ENCODE data around the gene UBE2G2. TPM values are rescaled to one million over a fixed set of nuclear protein-coding genes. Genes with fewer than 3 reads are reported as not detected.

UBE2G2 gene
- total RNA-seq, 1 donor from 2014 or later: 65.8 TPM

DNA sequence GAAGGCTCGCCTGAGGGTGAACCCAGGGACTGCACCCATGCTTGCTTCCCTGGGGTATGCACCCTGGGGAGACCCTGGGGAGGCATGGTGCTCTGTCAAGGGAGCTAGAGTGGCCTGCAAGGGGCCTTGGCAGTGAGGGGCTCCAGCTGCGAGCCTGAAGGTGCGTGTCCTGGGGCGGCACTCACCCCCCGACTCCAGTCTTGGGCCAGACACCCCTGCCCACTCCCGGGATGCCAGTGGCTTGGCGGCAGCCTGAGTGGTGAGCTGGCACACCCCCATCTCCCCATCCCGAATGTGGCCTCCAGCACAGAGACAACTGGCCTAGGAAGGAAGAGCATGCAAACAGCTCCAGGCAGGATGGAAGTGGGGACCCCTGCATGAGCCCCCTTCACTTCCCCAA, 13.6 kb upstream of the UBE2G2 start:
- no peak for DNase-seq

DNA sequence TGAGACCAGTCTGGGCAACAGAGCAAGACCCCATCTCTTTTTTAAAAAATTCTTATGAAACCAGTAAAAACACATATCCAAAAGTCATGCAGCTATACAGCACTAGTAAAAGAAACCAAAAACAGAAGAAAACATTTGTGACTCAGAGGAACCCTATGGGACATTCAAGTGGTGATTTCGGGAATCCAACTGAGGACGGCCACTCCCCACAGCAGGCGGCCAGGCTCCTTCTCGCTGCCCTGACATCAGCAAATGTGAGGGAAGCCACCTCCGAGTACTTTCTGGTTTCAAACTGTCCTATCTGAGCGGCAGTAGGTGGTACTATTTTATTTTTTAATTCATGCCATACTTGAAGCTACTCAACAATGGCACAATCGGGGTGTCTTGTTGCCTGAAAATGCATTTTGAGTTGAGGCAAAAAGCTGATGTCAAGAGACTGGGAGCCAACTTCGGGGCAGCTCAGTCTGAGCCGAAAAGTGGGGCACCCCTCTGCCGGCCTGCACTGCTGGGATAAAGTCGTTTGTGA, 12.9 kb upstream of the UBE2G2 start:
- no peak for DNase-seq

DNA sequence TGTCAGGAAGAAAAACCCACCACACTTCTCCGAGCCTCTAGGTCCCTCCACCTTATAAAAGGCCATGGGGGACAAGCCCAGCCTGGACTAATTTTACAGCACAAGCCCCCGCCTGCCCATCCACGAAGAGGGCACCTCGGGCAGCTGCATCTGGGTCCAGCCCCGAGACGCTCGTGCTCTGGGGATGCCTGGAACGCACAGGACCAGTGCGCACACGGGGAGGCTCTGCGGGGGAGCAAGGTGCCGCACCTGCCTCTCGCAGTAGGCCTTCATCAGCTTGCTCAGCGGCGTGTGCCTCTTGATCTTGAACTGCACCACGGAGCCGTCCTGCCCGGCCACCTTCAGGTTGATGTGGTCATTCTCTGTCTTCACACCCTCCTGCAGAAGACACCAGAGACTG, 12.1 kb upstream of the UBE2G2 start:
- no peak for DNase-seq

DNA sequence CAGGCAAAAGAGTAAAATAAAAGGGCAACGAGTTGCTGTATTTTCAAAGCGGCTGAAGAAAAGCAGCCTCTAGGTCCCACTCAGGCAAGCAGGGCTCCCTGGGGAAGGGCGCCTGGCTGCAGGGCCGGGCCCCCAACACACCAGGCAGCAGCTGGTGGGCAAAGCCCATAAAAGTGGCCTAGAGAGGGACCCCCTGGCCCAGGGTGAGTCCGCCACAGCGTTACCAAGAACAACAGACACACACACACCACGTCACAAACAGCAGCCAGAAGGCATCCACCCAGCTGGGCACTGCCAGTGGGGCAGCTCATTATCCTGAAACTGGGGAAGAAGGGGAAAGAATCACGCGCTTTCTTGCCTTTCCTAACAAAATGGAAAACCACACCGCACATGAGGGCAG, 11.5 kb upstream of the UBE2G2 start:
- DNase-seq: no peak

DNA sequence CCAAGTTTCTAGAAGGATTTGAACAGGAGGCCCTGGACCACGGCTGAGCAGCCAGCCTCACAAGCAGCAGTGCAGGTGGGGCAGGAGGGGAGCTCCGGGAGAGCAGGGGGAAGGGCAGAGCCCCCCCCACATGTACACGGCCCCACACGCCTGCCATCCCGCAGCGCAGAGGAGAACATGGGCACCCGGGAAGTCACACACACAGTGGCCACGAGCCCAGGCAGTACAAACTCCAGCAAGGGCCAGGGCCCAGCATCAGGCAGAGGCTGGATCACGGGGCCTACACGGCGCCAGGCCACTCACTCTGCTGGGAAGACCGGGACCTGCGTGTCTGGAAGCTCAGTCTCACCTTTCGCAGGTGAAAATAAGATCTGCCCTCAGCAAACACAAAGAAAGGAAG, 11.0 kb upstream of the UBE2G2 start:
- no peak for DNase-seq

DNA sequence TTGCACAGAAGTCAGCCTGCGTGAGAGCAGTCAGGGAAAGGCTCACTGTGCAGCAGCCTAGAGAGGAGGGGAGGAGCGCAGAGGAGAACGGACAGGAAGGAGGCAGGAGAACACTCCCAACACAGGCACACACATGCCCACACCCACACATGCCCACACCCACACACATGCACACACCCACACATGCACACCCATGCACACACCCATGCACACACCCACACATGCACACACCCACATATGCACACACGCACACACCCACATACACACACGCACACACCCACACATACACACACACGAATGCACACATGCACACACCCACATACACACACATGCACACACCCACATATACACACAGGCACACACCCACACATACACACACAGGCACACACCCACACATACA, 9.2 kb upstream of the UBE2G2 start:
- DNase-seq: no peak

DNA sequence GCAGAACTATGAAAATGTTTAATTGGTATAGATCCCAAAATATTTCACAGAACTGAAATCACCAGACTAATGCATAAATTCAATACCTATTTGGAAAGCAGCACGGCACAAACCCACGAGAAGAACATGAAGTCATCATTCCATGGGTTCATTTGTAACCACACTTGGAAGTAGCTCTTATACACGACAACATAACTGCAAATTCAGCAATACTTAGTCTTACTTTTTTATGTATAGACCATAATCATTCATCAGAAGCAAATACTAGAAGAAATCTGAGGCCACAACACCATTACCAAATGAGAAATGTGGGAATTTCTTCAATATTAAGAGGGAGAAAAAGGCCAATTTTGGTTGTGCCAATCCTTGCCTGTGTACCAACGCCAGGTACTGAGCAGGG, 4.2 kb upstream of the UBE2G2 start:
- DNase-seq: no peak

DNA sequence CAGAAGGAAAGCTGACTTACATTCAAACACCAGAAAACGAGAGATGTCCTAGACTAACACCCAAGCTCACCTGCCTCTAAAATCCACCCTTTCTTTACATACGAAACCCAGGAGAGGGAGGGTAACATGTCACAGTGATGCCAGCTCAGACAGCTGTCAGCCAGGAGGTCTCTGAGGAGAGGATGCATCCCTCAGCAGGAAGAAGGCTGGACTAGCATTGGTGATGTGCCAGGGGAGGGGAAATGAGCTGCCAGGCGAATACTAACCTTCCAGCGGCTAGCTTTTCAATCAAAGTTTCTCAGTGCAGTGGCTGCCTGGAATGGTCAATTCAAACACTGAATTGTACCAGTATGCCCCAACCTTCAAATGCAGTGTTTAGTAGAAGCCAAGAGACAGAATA, 3.6 kb upstream of the UBE2G2 start:
- DNase-seq: no peak

DNA sequence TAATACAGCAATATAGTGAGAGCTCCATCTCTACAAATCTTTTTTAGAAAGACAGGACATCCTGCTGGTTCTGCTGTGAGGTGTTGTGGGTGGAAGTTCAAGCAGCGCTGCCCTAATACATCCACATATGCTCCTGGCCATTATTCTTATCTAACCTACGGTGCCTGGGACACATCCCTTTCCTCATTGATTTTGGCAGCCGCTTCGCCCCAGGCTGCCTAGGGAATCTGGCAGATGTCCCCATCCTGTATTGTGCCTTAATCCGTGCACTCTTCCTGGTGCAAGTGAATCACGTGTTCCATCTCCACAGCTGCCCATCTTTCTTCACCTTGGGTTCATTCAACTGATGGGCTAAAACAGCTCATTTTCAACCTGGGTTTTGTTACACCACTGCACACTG, 3.1 kb upstream of the UBE2G2 start:
- no peak for DNase-seq

DNA sequence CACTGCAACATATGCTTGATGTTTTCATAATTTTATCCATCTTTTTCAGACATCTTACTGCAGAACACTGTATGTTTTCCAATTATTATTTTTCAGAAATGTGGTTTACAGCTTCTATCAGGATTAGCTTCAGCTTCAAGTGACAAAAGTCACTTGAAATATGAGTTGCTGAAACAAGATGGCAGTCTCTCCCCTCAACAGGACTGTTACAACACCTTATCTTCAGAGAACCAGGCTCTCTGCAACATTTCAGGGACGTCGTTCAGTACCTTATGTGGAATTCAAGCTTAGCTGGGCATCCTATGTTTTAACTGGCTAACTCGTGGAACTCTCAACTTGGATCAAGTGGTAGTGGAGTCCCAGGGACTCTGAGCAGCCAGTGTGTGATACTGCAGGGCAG, 2.0 kb upstream of the UBE2G2 start:
- DNase-seq: no peak

DNA sequence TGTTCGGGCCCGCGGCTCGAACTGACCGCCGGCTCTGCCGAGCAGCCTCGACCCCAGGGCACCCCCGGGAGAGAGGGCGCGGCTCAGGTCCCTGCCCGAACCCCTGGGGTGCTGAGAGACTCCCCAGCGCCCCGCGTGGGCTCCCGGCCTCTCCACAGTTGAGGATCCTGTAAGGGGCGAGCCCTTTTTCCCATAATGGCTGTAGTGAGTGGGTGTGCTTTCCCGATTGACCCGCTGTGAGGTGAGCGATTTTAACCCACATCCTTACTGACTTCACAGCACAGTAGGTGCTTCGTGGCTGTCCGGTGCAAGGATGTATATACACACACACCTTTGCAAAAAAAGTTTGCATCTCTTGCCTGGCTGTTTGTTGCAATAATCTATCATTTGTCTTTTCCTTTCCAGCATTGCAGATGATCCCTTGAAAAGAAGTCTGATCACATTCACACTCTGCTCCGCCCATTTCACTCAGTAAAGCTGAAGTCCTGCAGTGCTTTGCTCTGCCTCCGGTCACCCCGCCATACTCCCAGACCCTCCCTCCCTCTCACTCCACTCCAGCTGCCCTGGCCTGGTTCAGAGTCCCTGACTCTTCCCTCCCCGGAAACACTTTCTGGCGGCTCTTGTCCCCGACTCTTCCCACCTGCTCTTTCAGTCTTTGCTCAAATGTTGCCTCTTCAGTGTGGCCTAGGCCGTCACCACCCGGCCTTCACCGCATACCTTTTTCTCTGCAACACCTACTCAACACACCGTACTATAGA, 955 bp upstream of the UBE2G2 start:
- DNase-seq: no peak

DNA sequence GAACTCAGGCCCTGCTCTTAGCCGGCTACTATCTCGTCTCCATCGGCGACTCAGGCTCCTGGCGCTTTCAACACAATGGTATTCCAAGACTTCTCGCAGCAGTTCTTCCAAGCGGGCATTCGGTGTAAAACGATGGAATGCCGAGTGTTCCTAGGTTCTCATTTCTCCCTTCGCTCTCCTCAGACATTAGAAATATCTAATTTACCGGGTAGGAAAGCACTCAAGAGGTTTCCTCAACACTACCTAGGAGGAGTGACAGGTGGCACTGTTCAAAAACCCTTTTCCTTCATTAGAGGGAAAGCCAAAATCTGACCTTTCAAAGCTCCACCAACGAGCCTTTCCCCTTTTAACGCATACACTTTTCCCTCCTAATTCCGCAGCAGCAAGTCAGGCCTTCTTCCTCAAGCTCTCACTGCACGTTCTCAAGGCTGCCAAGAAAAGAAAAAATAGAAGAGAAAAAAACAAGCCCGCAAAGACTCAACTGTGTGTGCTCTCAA, 601 bp downstream of the UBE2G2 start:
- no peak for DNase-seq

DNA sequence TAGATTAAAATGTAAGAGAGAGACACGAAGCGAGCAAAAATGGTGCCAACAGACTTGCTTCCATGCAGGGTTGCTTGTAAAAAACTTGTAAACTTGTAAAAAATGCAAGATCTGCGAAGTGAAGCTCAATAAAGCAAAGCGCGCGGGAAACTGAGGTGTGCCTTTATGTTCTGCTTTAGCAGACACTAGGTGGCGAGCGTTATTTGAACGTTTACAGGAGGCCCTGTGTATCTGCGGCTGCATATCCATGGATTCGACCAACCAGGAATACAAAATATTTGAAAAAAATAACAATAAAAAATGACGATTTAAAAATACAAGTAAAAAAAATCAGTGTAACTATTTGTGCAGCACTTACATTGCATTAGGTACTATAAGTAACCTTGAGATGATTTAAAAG, 1.5 kb downstream of the UBE2G2 start:
- no peak for DNase-seq

DNA sequence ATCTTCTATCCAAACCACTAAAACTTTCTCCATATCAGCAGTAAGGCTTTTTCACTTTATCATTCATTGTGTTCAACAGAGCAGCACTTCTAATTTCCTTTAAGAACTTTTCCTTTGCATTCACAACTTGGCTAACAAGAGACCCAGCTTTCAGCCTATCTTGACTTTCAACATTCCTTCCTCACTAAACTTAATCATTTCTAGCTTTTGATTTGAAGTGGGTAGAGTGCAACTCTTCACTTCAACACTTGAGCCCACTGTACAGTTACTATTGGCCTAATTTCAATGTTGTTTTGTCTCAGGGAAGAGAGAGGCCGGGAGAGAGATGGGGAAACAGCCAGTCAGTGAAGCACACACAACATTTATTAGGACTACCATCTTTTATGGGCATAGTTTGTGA, 2.0 kb downstream of the UBE2G2 start:
- no peak for DNase-seq

DNA sequence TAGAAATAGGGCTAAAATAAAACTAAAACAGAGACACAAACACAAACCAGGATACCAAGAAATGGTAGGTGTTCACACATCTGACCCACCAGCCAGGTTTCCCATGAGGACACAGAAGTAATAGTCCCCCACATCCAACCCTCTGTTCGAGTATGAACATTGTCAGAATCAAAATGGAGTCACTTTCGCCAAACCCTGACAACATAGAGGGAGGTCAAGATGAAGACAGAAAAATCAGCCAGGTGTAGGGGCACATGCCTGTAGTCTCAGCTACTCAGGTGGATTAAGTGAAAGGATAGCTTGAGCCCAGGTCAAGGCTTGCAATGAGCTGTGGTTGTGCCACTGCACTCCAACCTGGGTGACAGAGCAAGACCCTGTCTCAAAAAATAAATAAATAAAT, 3.8 kb downstream of the UBE2G2 start:
- DNase-seq: no peak

DNA sequence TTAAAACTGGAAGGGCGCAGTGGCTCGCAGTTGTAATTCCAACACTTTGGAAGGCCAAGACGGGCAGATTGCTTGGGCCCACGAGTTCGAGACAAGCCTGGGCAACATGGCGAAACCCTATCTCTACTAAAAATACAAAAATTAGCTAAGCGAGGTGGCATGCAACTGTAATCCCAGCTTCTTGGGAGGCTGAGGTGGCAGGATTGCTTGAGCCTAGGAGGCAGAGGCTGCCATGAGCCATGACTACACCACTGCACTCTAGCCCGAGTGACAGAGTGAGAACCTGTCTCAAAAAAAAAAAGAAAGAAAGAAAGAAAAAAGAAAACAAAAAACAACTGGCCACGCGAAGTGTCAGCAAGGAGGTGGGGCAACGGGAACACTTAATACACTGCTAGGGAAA, 6.3 kb downstream of the UBE2G2 start:
- no peak for DNase-seq

DNA sequence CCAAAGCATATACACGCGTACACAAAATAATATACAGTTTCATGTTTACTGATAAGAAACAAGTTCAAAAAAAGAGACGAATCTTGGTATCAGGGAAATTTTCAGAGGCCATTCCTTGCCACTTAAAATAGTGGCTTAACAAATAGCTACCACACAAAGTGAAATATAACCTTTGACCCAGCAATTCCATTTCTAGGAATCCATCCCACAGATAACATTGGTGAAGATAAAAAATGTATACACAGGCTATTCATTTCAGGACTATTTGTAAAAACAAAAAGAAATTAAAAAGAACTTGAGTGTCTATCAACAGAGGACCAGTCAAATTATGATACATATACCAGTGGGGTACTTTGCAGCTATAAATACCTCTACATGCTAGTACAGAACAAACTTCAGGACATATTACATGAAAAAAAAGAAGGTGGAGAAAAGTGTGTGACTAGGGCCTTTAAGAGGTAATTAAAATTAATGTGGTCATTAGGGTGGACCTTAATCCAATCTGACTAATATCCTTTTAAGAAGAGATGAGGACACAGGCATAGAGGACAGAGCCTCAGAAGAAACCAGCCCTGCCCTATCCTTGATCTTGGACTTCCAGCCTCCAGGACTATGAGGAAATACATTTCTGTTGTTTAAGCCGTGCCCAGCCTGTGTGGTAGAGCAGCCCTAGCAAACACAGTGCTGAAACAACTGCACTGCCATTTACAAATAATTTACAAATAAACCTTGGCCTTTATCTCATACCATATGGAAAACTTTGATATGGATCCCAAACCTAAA, 7.8 kb downstream of the UBE2G2 start:
- DNase-seq: no peak

DNA sequence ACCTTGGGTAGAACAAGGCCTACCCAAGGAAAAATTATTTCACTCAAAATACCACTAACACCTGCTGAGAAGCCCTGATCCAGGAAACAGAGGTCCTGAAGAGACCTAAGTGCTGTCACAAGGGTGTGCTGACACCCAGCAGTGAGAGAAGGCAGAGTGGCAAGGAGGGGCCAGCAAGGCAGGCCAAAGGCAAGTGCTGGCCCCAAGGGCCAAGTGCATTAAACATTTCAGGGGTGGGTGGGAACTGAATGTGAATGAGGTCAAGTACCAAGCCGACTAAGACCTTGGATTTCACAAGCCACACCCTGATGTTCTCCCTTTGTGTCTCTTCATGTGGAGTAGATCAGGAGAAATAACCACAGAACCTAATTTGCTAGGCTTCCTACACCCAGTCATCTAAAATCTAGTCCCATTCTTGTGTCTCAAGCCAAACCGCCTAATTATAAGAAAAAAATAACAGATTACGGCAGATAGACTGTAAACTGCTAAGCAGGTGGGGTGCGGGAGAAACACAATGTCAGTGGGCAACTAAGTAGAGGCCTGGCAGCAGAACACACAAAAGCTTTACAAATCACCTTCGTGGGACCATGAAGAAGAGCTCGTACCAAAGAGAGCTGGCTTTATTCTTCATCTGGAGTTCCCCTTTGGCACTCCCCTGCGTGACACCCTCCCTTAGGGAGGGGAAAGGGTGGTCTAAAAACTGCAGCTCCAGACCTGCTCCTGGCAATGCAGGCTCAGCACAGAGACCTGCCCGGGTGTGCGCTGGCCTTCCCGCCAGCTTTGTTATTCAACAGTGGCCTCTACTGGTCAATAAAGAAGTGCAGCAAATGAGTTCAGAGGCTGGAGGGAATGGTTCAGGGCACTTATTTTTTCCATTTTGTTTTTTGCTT, 8.7 kb downstream of the UBE2G2 start:
- DNase-seq: peak; percentile 32

DNA sequence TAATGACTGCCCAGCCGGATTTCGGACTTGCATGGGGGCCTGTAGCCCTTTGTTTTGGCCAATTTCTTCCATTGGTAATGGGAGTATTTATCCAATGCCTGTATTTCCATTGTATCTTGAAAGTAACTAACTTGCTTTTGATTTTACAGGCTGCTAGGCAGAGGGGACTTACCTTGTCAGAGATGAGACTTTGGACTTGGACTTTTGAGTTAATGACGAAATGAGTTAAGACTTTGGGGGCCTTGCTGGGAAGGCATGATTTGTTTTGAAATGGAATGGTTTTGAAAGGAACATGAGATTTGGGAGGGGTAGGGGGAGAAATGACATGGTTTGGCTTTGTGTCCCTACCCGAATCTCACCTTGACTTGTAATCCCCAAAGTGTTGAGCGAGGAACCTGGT, 9.6 kb downstream of the UBE2G2 start:
- no peak for DNase-seq

DNA sequence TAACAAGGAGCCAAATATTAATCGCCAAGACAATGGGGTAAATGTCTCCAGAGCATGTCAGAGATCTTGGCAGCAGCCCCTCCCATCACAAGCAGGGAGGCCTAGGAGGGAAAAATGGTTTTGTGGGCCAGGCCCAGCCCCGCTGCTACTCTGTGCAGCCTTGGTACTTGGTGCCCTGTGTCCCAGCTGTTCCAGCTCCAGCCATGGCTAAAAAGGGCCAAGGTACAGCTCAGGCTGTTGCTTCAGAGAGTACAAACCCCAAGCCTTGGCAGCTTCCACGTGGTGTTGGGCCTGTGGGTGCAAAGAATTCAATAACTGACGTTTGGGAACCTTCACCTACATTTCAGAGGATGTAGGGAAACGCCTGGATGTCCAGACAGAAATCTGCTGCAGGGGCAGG, 10.4 kb downstream of the UBE2G2 start:
- DNase-seq: no peak

DNA sequence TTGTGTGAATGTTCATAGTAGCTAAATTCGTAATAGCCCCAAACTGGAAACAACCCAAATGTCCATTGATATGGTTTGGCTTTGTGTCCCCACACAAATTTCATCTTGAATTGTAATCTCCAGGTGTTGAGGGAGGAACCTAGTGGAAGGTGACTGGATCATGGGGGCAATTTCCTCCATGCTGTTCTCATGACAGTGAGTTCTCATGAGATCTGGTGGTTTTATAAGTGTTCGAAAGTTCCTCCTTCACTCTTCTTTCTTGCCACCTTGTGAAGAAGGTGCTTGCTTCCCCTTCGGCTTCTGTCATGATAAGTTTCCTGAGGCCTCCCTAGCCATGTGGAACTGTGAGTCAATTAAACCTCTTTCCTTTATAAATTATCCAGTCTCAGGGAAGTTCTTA, 11.3 kb downstream of the UBE2G2 start:
- no peak for DNase-seq

DNA sequence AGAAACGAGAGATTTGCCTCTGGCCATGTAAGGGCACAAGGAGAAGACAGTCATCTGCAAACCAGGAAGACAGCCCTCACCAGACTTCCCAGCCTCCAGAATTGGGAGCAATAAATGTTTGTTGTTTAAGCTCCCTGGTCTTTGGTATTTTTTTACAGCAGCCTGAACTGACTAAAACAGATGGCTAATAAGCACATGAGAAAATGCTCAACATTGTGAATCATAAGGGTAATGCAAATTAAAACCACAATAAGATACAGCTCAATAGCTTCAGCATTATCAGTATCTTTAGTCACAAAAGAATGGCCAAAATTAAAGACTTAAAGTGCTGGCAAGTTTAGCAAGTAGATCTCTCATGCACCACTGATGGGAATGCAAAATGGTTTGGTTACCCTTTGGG, 11.7 kb downstream of the UBE2G2 start:
- DNase-seq: no peak
